ENCODE results near the gene AP1M1.

The AP1M1 gene

DNA sequence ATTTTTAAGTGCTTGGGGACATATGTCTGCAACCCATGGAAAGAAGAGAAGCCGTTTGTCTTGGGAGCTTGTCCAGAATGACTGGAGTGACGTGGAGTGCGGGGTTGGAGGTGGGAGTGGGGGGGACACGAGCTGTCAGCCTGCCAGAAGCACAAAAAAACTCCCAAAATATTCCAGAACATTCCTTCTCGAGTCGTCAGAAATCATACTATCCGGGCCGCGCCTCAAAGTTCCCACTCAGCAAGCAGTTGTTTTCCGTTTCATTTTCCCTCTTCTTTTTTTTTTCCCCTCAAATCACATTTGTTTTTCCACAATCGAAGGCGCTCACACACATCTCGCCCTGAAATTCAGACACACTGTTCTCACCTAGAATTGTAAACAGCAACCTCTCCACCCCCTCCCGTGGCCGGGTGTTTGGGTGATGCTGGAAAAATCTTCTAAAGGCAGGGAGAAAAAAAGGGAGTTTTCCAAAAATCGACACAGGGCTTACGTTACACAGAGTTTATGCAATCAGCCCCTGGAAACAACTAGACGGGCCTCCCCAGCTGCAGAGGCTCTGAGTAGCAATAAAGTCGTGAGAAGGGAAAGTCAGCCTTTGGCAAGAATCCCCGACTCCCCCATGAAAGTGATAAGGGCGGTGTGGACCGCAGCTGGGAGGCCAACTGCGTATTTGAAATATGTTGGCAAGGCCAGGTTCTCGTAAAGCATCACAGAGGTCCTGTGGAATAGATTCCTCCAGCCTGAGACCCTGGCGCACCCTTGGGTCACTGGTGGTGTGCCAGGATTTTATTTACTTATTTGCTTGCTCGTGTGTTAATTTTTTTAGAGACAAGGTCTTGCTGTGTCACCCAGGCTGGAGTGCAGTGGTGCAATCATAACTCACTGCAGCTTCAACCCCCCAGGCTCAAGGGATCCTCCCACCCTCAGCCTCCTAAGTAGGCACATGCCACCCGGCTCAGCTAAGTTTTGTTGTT lies 95.7 kb downstream of the AP1M1 start:
- no peaks in the 10 kb centered on the region for H3K9me3 ChIP-seq (ENCODE audit: control insufficient read depth, low read length)
- H3K4me3 ChIP-seq (ENCODE audit: low read depth, low read length), result no peak overlapping the region
- no peaks in the 10 kb centered on the region for H3K79me2 ChIP-seq
- H3K27ac ChIP-seq, result peak overlapping the region; percentile 69
- no peak overlapping the region for H3K9ac ChIP-seq
- no peaks in the 10 kb centered on the region for H3K27me3 ChIP-seq (ENCODE audit: control insufficient read depth, insufficient read depth, low read length)
- peak overlapping the region; percentile 69 for H2AFZ ChIP-seq
- H3K36me3 ChIP-seq (ENCODE audit: control insufficient read depth, insufficient read depth, low read length), result no peaks in the 10 kb centered on the region
- TF ChIP-seq, protein P1, sequence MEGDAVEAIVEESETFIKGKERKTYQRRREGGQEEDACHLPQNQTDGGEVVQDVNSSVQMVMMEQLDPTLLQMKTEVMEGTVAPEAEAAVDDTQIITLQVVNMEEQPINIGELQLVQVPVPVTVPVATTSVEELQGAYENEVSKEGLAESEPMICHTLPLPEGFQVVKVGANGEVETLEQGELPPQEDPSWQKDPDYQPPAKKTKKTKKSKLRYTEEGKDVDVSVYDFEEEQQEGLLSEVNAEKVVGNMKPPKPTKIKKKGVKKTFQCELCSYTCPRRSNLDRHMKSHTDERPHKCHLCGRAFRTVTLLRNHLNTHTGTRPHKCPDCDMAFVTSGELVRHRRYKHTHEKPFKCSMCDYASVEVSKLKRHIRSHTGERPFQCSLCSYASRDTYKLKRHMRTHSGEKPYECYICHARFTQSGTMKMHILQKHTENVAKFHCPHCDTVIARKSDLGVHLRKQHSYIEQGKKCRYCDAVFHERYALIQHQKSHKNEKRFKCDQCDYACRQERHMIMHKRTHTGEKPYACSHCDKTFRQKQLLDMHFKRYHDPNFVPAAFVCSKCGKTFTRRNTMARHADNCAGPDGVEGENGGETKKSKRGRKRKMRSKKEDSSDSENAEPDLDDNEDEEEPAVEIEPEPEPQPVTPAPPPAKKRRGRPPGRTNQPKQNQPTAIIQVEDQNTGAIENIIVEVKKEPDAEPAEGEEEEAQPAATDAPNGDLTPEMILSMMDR (IDR thresholded peaks at IDR 0.05), result no peak
- H3K4me2 ChIP-seq (ENCODE audit: low read length), result peak overlapping the region; percentile 18
- H3K4me1 ChIP-seq, result peaks cover 3% of the 10 kb centered on the region

GRCh38 chr19:16295057-16295456 lies 97.3 kb downstream of the AP1M1 start:
- no peaks in the 10 kb centered on the region for H3K9me3 ChIP-seq (ENCODE audit: control insufficient read depth, low read length)

More at GRCh38 chr19:16295057-16295456, 97.3 kb downstream of the AP1M1 start:
- Histone ChIP-seq H3K36me3 (ENCODE audit: control insufficient read depth, insufficient read depth, low read length) (no peaks in the 10 kb centered on the region), H3K79me2 (no peaks in the 10 kb centered on the region), H3K27me3 (ENCODE audit: control insufficient read depth, insufficient read depth, low read length) (no peaks in the 10 kb centered on the region), H3K4me2 (ENCODE audit: low read length) (no peak overlapping the region), H2AFZ (no peak overlapping the region), H3K27ac (no peak overlapping the region), H3K4me1 (peaks cover 3% of the 10 kb centered on the region), H3K4me3 (ENCODE audit: low read depth, low read length) (no peak overlapping the region), H3K9ac (no peak overlapping the region)
- TF ChIP-seq, protein P1 (IDR thresholded peaks at IDR 0.05), result no peak

Data from parathyroid adenoma (tissue), 2 donors.